Trophoblast cell (in vitro differentiated cells and primary cell): Measurements from ENCODE around the gene KRTAP19-8.

Experiments used
- DNase-seq, 2 donors: peaks; one replicate each; pipeline ENCODE4 v3.0.0-alpha.2; 2016
- H2AFZ ChIP-seq: 2 replicates; pipeline ENCODE4 v1.6.1; 2013; ENCODE audit warnings: low read length, moderate library complexity, mild to moderate bottlenecking; ENCODE audit not compliant: insufficient read depth, poor library complexity
- H2AK5ac ChIP-seq: 2 replicates; pipeline ENCODE4 v1.6.1; 2013; ENCODE audit warnings: mild to moderate bottlenecking, low read length
- H2BK120ac ChIP-seq: 2 replicates; pipeline ENCODE4 v1.6.1; 2013; ENCODE audit warnings: low read length, mild to moderate bottlenecking, moderate library complexity; ENCODE audit not compliant: insufficient read depth, poor library complexity
- H2BK12ac ChIP-seq: 2 replicates; pipeline ENCODE4 v1.6.1; 2013; ENCODE audit warnings: mild to moderate bottlenecking, low read length, moderate library complexity
- H2BK5ac ChIP-seq: 2 replicates; pipeline ENCODE4 v1.6.1; 2013; ENCODE audit warnings: low read length, low read depth, moderate library complexity, mild to moderate bottlenecking; ENCODE audit not compliant: poor library complexity
- H3K14ac ChIP-seq: 2 replicates; pipeline ENCODE4 v1.6.1; 2013; ENCODE audit warnings: mild to moderate bottlenecking, low read length
- H3K18ac ChIP-seq: 2 replicates; pipeline ENCODE4 v1.6.1; 2013; ENCODE audit warnings: mild to moderate bottlenecking, low read length
- H3K23ac ChIP-seq: 2 replicates; pipeline ENCODE4 v1.6.1; 2013; ENCODE audit warnings: low read length
- H3K27ac ChIP-seq: 2 replicates; pipeline ENCODE4 v1.5.1; 2013; ENCODE audit warnings: low read depth, mild to moderate bottlenecking, inconsistent platforms, low read length, moderate library complexity
- H3K27me3 ChIP-seq: 2 replicates; pipeline ENCODE4 v1.6.1; 2013; ENCODE audit warnings: inconsistent platforms, mild to moderate bottlenecking, low read length, moderate library complexity; ENCODE audit not compliant: insufficient read depth
- H3K36me3 ChIP-seq, 2 experiments: 1 replicate in 1 of 2; 2 replicates in 1 of 2; pipeline ENCODE4 v1.6.1; 2013; ENCODE audit warnings: low read length in 2 of 2, mild to moderate bottlenecking in 2 of 2, moderate library complexity in 1 of 2; ENCODE audit not compliant: insufficient read depth in 2 of 2, control insufficient read depth in 1 of 2
- H3K4ac ChIP-seq: 2 replicates; pipeline ENCODE4 v1.6.1; 2013; ENCODE audit warnings: low read depth, mild to moderate bottlenecking, low read length, moderate library complexity
- H3K4me1 ChIP-seq, 2 experiments: 1 replicate in 1 of 2; 2 replicates in 1 of 2; pipeline ENCODE4 v1.6.1; 2013; ENCODE audit warnings: low read length in 2 of 2, mild to moderate bottlenecking in 2 of 2, moderate library complexity in 1 of 2; ENCODE audit not compliant: insufficient read depth in 2 of 2, control insufficient read depth in 1 of 2
- H3K4me2 ChIP-seq: 2 replicates; pipeline ENCODE4 v1.6.1; 2013; ENCODE audit warnings: inconsistent platforms, mild to moderate bottlenecking, low read length, moderate library complexity
- H3K4me3 ChIP-seq: 2 replicates; pipeline ENCODE4 v1.5.1; 2013; ENCODE audit warnings: mild to moderate bottlenecking, low read depth, low read length, inconsistent platforms
- H3K79me1 ChIP-seq: one replicate; pipeline ENCODE4 v1.6.1; 2013; ENCODE audit warnings: low read length
- H3K79me2 ChIP-seq: 2 replicates; pipeline ENCODE4 v1.6.1; 2013; ENCODE audit warnings: low read length, mild to moderate bottlenecking; ENCODE audit not compliant: control insufficient read depth, insufficient read depth, poor library complexity
- H3K9ac ChIP-seq: 2 replicates; pipeline ENCODE4 v1.6.1; 2013; ENCODE audit warnings: mild to moderate bottlenecking, low read length
- H3K9me3 ChIP-seq: 2 replicates; pipeline ENCODE4 v1.6.1; 2013; ENCODE audit warnings: low read depth, mild to moderate bottlenecking, control low read depth, inconsistent platforms, low read length; ENCODE audit not compliant: insufficient read depth
- H4K12ac ChIP-seq: 2 replicates; pipeline ENCODE4 v1.6.1; 2013; ENCODE audit warnings: low read depth, mild to moderate bottlenecking, low read length, moderate library complexity
- H4K8ac ChIP-seq: 2 replicates; pipeline ENCODE4 v1.6.1; 2013; ENCODE audit warnings: low read depth, mild to moderate bottlenecking, low read length, moderate library complexity
- H4K91ac ChIP-seq: one replicate; pipeline ENCODE4 v1.6.1; 2013; ENCODE audit warnings: low read depth, mild to moderate bottlenecking, low read length, moderate library complexity
- WGBS: extraction: QIAGEN DNeasy Blood & Tissue Kit; methylation state at CpG from one replicate; pipeline ENCODE4 v1.1.7; 2013; ENCODE audit warnings: missing lambda C conversion rate; ENCODE audit not compliant: insufficient read length, insufficient coverage; ENCODE audit errors: extremely low coverage; 5-methylcytosine and 5-hydroxymethylcytosine counted together

Gene KRTAP19-8

DNA sequence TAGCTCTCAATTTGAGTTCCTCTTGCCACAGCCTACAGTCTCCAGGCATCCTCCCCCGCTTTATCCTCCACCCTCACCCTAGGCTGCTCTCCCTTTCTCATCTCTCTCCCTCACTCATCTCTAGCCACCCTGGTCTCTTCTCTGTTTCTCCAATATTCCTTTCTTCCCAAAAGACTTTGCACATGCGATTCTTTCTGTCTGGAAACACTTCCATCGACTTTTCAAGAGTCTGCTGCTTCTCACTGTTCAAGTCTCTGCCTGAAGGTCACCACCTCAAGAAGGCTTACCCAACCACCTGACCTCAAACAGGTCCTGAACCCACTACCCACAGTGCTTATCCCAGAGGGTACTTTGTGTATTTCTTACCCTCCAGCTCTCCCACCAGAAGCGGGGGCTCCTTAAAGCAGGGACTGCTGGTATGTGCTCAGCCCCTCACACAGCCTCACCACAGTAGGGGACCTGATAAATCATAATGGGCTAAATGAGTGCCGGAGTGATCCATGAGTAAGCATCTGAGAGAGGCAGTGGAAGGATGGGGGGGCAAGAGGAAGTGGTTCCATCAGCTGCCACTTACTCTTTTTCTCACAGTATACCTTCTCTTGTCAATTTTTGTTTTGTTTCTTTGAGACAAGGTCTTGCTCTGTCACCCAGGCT is 14.3 kb upstream of the KRTAP19-8 start:
- DNase-seq = no peak
- H2BK120ac ChIP-seq = no peak overlapping the region
- no peak overlapping the region for H3K27ac ChIP-seq
- no peaks in the 10 kb centered on the region for H3K36me3 ChIP-seq
- peaks cover 4 to 7% of the 10 kb centered on the region in 2 experiments for H3K4me1 ChIP-seq
- H3K14ac ChIP-seq = no peak overlapping the region
- no peaks in the 10 kb centered on the region for H3K9me3 ChIP-seq
- H3K9ac ChIP-seq = no peak overlapping the region
- no peak overlapping the region for H4K91ac ChIP-seq
- H4K8ac ChIP-seq = no peak overlapping the region
- H3K79me1 ChIP-seq = no peaks in the 10 kb centered on the region
- H3K23ac ChIP-seq = no peak overlapping the region
- H4K12ac ChIP-seq = no peak overlapping the region
- no peak overlapping the region for H2BK12ac ChIP-seq
- H3K4ac ChIP-seq = no peak overlapping the region
- H3K27me3 ChIP-seq = no peaks in the 10 kb centered on the region
- H2BK5ac ChIP-seq = no peak overlapping the region
- no peak overlapping the region for H2AK5ac ChIP-seq
- no CpG with 5 or more reads among the region's 5 CpGs for WGBS
- H3K4me3 ChIP-seq = no peak overlapping the region
- no peak overlapping the region for H3K4me2 ChIP-seq
- no peak overlapping the region for H3K18ac ChIP-seq
- H3K79me2 ChIP-seq = no peaks in the 10 kb centered on the region
- no peak overlapping the region for H2AFZ ChIP-seq

DNA sequence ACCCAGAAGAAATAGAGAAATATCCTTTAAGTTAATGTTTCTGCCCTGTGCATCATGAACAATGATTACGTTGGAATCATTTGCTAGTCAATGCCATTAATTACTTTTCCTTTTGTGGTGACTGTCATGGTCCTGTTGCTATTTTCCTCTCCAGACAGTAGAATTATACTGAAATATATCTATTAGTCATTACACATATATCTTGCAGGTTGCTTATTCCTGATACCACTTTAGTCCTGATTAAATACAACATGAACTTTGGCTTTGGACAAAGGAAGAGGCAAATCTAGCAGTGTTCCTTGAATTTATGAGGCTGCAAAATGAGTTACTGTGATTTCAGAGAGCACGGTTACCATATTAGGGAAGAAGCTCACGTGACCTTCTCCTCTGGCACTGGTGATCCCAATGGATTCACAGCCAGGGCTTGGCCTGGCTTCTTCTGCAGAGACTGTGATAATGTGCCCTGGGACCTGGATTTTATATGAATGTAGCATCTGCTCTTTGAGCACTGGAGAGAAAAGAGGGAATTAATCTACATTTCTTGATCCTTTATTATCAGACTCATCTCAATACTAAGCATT is 12.4 kb upstream of the KRTAP19-8 start:
- Histone ChIP-seq H3K4me1 (peaks cover 4 to 7% of the 10 kb centered on the region in 2 experiments), H3K79me2 (no peaks in the 10 kb centered on the region), H3K79me1 (no peaks in the 10 kb centered on the region), H3K23ac (no peak overlapping the region), H2BK12ac (no peak overlapping the region), H2AK5ac (no peak overlapping the region), H3K36me3 (no peaks in the 10 kb centered on the region), H4K91ac (no peak overlapping the region), H3K4ac (no peak overlapping the region), H3K4me2 (no peak overlapping the region), H3K27ac (no peak overlapping the region), H3K27me3 (no peaks in the 10 kb centered on the region), H4K8ac (no peak overlapping the region), H2BK120ac (no peak overlapping the region), H3K18ac (no peak overlapping the region), H4K12ac (no peak overlapping the region), H2AFZ (no peak overlapping the region), H3K14ac (no peak overlapping the region), H2BK5ac (no peak overlapping the region), H3K9me3 (no peaks in the 10 kb centered on the region), H3K4me3 (no peak overlapping the region), H3K9ac (no peak overlapping the region)
- DNase-seq = no peak
- no CpG with 5 or more reads among the region's 3 CpGs for WGBS

DNA sequence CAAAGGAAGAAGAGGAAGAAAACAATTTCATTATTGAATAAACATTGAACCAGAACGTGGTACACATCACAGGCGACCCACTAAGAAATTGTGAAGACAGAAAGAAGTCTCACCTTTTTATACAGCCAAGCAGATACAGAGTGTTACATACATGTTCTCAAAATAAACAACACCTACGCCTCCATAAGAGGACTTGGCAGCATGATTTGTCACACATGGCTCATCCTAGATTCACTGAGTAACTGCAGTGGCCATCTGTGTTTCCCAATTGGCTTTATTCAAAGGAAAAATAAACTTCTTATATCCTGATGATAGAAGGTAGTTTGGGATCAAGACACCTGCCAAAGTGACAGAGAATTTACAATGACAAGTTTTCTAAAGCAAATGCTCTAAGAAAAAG is 7.6 kb upstream of the KRTAP19-8 start:
- no peaks in the 10 kb centered on the region for H3K79me2 ChIP-seq
- no peak overlapping the region for H3K4me2 ChIP-seq
- no peak overlapping the region for H2BK120ac ChIP-seq
- H2BK5ac ChIP-seq = no peak overlapping the region
- H4K91ac ChIP-seq = no peak overlapping the region
- H3K9ac ChIP-seq = no peak overlapping the region
- DNase-seq = no peak
- H3K79me1 ChIP-seq = no peaks in the 10 kb centered on the region
- H2AK5ac ChIP-seq = no peak overlapping the region
- H2AFZ ChIP-seq = no peak overlapping the region
- no peak overlapping the region for H4K12ac ChIP-seq
- H3K4ac ChIP-seq = no peak overlapping the region
- no peak overlapping the region for H3K4me3 ChIP-seq
- H3K27me3 ChIP-seq = no peaks in the 10 kb centered on the region
- WGBS = no CpG with 5 or more reads among the region's 3 CpGs
- no peaks in the 10 kb centered on the region for H3K36me3 ChIP-seq
- no peak overlapping the region for H2BK12ac ChIP-seq
- no peak overlapping the region for H3K14ac ChIP-seq
- H3K18ac ChIP-seq = no peak overlapping the region
- peaks cover 0 to 5% of the 10 kb centered on the region in 2 experiments for H3K4me1 ChIP-seq
- H3K9me3 ChIP-seq = no peaks in the 10 kb centered on the region
- no peak overlapping the region for H3K23ac ChIP-seq
- no peak overlapping the region for H4K8ac ChIP-seq
- H3K27ac ChIP-seq = no peak overlapping the region

DNA sequence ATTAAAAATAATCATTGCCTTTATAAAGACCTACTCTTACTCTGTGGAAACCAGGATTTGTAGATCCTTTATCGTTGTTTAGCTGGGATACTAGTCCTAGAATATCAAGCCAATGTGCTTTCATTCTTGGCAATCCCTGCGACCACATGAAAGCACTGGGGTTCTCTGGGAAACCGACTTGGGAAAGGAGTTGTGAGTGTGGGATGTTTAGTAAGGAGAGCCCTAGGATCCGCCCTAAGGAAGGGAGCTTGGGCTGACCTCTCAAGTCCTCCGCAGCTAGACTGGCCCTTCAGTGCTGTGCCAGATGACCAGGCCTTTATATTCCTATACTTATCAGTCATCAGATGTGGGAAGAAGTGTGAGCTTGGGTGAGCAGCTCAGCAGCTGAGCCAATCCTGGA is 5.2 kb upstream of the KRTAP19-8 start:
- H3K9me3 ChIP-seq = no peaks in the 10 kb centered on the region
- H2BK5ac ChIP-seq = no peak overlapping the region
- no peak overlapping the region for H3K23ac ChIP-seq
- H4K12ac ChIP-seq = no peak overlapping the region
- no peak overlapping the region for H2BK120ac ChIP-seq
- H3K4ac ChIP-seq = no peak overlapping the region
- H3K36me3 ChIP-seq = no peaks in the 10 kb centered on the region
- H3K79me2 ChIP-seq = no peaks in the 10 kb centered on the region
- H3K4me3 ChIP-seq = no peak overlapping the region
- no peak overlapping the region for H3K9ac ChIP-seq
- H3K27ac ChIP-seq = no peak overlapping the region
- no CpG with 5 or more reads among the region's 5 CpGs for WGBS
- no peaks in the 10 kb centered on the region for H3K27me3 ChIP-seq
- no peak overlapping the region for H2BK12ac ChIP-seq
- no peak overlapping the region for H2AFZ ChIP-seq
- H3K4me2 ChIP-seq = no peak overlapping the region
- no peak overlapping the region for H2AK5ac ChIP-seq
- H4K8ac ChIP-seq = no peak overlapping the region
- no peak overlapping the region for H3K18ac ChIP-seq
- peaks cover 0 to 5% of the 10 kb centered on the region in 2 experiments for H3K4me1 ChIP-seq
- no peak for DNase-seq
- no peak overlapping the region for H3K14ac ChIP-seq
- no peak overlapping the region for H4K91ac ChIP-seq
- no peaks in the 10 kb centered on the region for H3K79me1 ChIP-seq
